Hepatic stellate cell (primary cell): ENCODE measurements around the gene NEUROD2.

Experiments
- DNase-seq: peaks from one replicate; pipeline ENCODE4 v3.0.0; 2011; ENCODE audit warnings: low spot score

NEUROD2 gene

DNA sequence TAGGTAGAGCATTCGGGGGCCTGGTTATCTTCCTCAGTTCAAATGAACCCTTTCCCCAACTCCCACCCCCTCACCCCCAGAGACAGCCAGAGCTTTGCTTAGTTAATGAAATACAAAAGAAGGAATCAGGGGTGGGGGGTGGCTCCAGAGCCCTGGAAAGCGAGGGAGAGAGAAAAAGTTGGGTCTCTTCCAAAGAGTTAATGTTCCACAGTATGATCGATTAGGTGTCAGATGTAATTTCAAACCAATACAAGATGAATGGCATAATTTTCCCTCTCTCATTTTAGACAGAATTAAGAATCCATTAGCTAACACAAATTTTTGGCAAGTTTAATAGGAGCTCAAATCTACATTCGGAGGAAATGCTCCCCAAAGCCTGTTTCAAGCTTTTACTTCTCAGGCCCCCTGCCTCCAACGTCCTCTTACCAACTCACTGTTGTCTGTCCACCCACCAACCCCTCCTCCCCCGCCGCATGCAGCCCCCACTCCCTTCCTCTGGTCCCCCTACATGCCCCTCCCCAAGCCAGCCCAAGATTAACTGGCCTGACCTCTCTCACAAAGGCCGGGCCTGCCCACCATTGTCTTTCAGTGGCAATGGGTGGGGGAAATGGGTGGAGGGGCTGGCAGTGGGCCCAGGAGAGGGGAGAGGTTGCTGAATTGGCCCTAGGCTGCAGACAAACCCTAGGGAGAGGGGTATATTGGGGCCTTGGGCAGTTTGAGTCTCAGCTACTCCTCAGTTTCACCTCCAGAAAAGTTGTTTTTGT, 28.2 kb downstream of the NEUROD2 start:
- DNase-seq = no peak

- no peak for DNase-seq
Measured at GRCh38 chr17:39578272-39578671, 29.4 kb downstream of the NEUROD2 start.

- no peak for DNase-seq
Measured at GRCh38 chr17:39576187-39576586, 31.5 kb downstream of the NEUROD2 start.

GRCh38 chr17:39573447-39574298, 34.0 kb downstream of the NEUROD2 start:
- peak; percentile 89 for DNase-seq

DNA sequence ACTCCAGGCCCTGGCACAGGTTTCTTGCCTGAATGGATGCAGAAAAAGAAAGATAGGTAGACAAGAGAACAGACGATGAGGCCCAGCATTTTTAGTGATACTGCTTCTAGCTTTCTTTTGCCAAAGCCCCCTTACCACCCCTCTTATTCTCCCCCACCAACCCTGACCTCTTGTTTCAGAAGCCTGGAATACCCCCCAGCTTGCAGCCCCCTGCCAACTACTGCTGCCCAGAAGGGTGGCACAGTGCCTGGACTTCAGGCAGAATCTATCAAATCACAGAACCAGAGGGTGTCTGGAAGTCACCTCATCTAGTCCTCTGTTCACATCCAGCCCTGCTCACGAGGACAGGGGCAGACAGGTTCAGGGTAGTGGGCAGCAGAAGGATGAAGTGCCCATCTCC, 35.6 kb downstream of the NEUROD2 start:
- no peak for DNase-seq

DNA sequence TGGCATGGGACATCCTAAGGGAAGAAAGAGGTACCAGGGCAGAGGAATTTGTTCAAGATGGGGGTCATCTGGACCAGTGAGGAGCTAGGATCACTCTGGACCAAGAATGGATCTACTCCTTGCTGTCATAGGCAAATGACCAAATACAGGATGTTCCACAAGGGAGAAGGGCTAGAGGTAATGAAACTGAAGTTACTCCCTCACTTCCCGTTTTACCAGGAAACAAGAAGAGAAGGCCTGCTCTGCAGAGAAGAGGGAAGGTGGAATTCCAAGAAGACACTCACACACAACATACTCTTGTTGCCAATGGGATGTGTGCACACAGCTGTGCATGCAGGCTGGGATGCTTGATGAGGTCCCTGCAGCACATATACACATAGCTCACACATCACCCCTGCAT, 38.6 kb downstream of the NEUROD2 start:
- DNase-seq = no peak

DNA sequence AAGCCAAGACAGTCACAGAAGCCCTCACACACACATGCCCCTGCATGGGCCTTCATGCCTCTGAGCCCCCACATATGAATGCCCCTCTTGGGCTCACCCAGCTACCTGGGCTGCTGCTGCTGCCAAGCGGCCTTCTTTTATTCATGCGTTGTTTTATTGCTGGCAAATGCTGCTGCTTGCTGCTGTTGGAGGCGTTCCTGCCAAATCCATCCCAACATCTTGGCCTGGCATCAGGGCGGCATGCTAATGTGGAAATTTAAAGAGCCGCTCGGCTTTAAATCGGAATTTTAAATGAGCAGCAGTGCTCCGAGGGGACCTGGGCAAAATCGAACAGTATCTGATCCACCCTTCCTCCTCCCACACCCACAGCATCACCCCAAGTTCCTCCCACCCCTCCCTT, 39.0 kb downstream of the NEUROD2 start:
- DNase-seq = no peak

- no peak for DNase-seq
Measured at GRCh38 chr17:39566094-39566850, 41.4 kb downstream of the NEUROD2 start.

DNA sequence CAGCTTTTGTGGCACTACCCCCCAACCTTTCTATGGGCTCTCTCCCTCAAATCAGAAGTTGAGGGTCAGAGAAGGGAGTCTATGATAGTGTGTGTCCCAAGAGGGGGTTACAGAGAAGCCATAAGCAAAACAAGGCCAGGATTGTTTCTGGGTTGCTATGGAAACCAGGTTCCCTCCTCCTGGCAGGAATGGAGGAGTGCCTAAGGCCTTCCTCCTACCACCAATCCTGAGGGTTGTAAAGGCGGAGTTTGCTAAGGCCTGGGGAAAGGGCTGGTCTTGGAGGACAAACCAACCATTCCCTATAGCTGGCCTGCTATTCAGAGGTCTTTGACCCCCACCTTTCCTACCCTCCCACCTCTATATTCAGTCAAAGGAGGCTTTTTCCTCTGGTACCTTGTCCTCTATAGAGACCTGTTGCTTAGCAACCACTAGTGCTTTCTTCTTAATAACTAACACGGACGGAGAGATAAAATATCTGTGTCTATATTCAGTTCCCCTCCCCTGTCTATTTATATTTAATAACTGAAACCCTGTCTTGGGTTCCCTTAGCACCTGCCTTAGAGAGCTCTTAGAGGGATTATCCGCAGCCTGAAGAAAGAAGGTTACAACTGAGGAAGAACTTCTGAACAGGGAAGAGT, 43.4 kb downstream of the NEUROD2 start:
- no peak for DNase-seq

GRCh38 chr17:39563476-39563875, 44.2 kb downstream of the NEUROD2 start:
- no peak for DNase-seq

GRCh38 chr17:39562976-39563375, 44.7 kb downstream of the NEUROD2 start:
- DNase-seq = no peak

GRCh38 chr17:39562395-39562794, 45.3 kb downstream of the NEUROD2 start:
- no peak for DNase-seq

GRCh38 chr17:39556423-39556822, 51.3 kb downstream of the NEUROD2 start:
- no peak for DNase-seq

DNA sequence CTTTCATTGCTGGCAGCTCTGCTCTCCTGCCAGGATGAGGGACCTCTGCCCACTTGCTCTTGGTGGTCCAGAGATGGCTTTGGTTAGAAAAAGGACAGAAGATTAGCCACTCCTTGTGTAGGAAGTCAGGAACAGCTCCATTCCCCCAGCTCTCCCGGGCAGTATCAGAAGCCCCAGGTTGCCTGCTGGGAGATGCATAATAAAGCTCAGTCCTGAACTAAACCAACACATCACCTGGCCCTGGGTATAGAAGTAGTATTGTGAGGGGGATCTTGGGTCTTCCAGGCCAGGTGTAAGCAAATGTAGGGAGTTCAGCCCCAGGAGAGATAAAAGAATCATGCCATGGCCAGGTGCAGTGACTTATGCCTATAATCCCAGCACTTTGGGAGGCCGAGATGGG, 52.4 kb downstream of the NEUROD2 start:
- DNase-seq = no peak
